OCI-LY1 (cell line): ENCODE results near the gene GLTPD2.

Experiments
- H2AFZ ChIP-seq: fragments of 200-600 bp; sonication (generic), shearing (Covaris generic); 2 replicates; pipeline ENCODE4 v1.6.0; 2014; ENCODE audit warnings: antibody characterized with exemption, mild to moderate bottlenecking, low read length
- H3F3A ChIP-seq: fragments of 200-600 bp; sonication (generic), shearing (Covaris generic); 2 replicates; pipeline ENCODE4 v1.6.0; 2014; ENCODE audit warnings: mild to moderate bottlenecking, antibody characterized with exemption, low read length, moderate library complexity; ENCODE audit not compliant: insufficient read depth
- H3K27ac ChIP-seq: fragments of 200-600 bp; sonication (generic); 2 replicates; pipeline ENCODE4 v1.5.1; 2014; ENCODE audit warnings: low read length, mixed run types, mild to moderate bottlenecking, low read depth; ENCODE audit not compliant: poor library complexity, severe bottlenecking
- H3K27me3 ChIP-seq: fragments of 200-600 bp; sonication (generic); 2 replicates; pipeline ENCODE4 v1.6.0; 2014; ENCODE audit warnings: antibody characterized with exemption, mild to moderate bottlenecking, low read length, moderate library complexity; ENCODE audit not compliant: insufficient read depth
- H3K36me3 ChIP-seq: fragments of 200-600 bp; sonication (generic); 2 replicates; pipeline ENCODE4 v1.6.1; 2014; ENCODE audit warnings: mild to moderate bottlenecking, antibody characterized with exemption, low read length, moderate library complexity, mixed read lengths; ENCODE audit not compliant: insufficient read depth
- H3K4me1 ChIP-seq: fragments of 200-600 bp; sonication (generic); 2 replicates; pipeline ENCODE4 v1.5.1; 2014; ENCODE audit warnings: mild to moderate bottlenecking, low read length, moderate library complexity; ENCODE audit not compliant: insufficient read depth, severe bottlenecking
- H3K4me2 ChIP-seq: fragments of 200-600 bp; sonication (generic), shearing (Covaris generic); 2 replicates; pipeline ENCODE4 v1.6.1; 2014; ENCODE audit warnings: low read length
- H3K4me3 ChIP-seq: fragments of 200-600 bp; sonication (generic); 2 replicates; pipeline ENCODE4 v1.5.1; 2014; ENCODE audit warnings: low read length, low read depth, mild to moderate bottlenecking, mixed read lengths; ENCODE audit not compliant: poor library complexity, severe bottlenecking
- H3K79me2 ChIP-seq: fragments of 200-600 bp; shearing (Covaris generic); 2 replicates; pipeline ENCODE4 v1.6.1; 2016; ENCODE audit warnings: mixed run types, low read length, mixed read lengths; ENCODE audit not compliant: insufficient read depth
- H3K9ac ChIP-seq: fragments of 200-600 bp; sonication (generic), shearing (Covaris generic); 2 replicates; pipeline ENCODE4 v1.6.1; 2014; ENCODE audit warnings: mild to moderate bottlenecking, low read length, mixed read lengths
- H3K9me2 ChIP-seq: fragments of 200-600 bp; sonication (generic), shearing (Covaris generic); 2 replicates; pipeline ENCODE4 v1.6.1; 2014; ENCODE audit warnings: low read depth, mild to moderate bottlenecking, low read length, mixed read lengths
- H3K9me3 ChIP-seq: fragments of 200-600 bp; shearing (Covaris generic); 2 replicates; pipeline ENCODE4 v1.6.1; 2014; ENCODE audit warnings: low read length, mixed read lengths
- H4K20me1 ChIP-seq: fragments of 200-600 bp; sonication (generic), shearing (Covaris generic); 2 replicates; pipeline ENCODE4 v1.6.0; 2016; ENCODE audit warnings: mild to moderate bottlenecking, low read length; ENCODE audit not compliant: insufficient read depth
- EZH2 ChIP-seq: fragments of 200-600 bp; sonication (generic), shearing (Covaris generic); IDR thresholded peaks from 2 replicates; pipeline ENCODE4 v1.8.0; 2017; ENCODE audit warnings: borderline replicate concordance, mixed run types, mild to moderate bottlenecking, antibody characterized with exemption, low read length, moderate library complexity, mixed read lengths
- TF ChIP-seq, protein P1 (sequence below): fragments of 200-600 bp; sonication (generic), shearing (Covaris generic); IDR thresholded peaks from 2 replicates; pipeline ENCODE4 v1.5.1; 2017; ENCODE audit warnings: mild to moderate bottlenecking, antibody characterized with exemption, low read length, moderate library complexity, mixed read lengths

The GLTPD2 gene

DNA sequence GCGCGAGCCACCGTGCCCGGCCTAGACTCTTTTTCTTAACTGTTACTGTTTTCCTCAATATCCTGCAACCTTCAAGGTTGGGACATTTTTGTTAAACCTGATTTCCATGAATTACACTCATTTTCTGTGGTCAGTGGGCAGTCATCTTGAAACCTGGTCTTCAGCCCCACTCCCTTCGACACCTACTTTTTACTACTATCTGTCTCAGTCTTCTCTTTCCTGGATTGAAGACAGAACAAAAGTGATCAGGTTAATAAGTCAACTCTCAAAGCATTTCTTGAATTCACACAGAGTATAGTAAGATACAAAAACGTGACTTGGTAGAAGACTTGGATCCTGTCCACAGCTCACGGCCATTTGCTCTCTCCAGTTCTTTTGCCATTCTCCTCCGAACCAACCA lies 50.5 kb downstream of the GLTPD2 start:
- Histone ChIP-seq H3K36me3 (peaks cover 15% of the 10 kb centered on the region), H3K4me2 (no peak overlapping the region), H3K27me3 (no peaks in the 10 kb centered on the region), H3K9me2 (no peaks in the 10 kb centered on the region), H4K20me1 (peaks cover 2% of the 10 kb centered on the region), H3K4me3 (no peak overlapping the region), H3K9me3 (no peaks in the 10 kb centered on the region), H3K79me2 (no peaks in the 10 kb centered on the region; the same call in 1 of the 2 replicates), H3K4me1 (peaks cover 19% of the 10 kb centered on the region), H3K9ac (no peak overlapping the region), H3F3A (no peaks in the 10 kb centered on the region), H3K27ac (no peak overlapping the region), H2AFZ (no peak overlapping the region)
- TF ChIP-seq, protein P1, sequence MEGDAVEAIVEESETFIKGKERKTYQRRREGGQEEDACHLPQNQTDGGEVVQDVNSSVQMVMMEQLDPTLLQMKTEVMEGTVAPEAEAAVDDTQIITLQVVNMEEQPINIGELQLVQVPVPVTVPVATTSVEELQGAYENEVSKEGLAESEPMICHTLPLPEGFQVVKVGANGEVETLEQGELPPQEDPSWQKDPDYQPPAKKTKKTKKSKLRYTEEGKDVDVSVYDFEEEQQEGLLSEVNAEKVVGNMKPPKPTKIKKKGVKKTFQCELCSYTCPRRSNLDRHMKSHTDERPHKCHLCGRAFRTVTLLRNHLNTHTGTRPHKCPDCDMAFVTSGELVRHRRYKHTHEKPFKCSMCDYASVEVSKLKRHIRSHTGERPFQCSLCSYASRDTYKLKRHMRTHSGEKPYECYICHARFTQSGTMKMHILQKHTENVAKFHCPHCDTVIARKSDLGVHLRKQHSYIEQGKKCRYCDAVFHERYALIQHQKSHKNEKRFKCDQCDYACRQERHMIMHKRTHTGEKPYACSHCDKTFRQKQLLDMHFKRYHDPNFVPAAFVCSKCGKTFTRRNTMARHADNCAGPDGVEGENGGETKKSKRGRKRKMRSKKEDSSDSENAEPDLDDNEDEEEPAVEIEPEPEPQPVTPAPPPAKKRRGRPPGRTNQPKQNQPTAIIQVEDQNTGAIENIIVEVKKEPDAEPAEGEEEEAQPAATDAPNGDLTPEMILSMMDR: no peak
- no peak for TF ChIP-seq EZH2
